ENCODE results near the gene ADAMTSL1.

Gene ADAMTSL1

DNA sequence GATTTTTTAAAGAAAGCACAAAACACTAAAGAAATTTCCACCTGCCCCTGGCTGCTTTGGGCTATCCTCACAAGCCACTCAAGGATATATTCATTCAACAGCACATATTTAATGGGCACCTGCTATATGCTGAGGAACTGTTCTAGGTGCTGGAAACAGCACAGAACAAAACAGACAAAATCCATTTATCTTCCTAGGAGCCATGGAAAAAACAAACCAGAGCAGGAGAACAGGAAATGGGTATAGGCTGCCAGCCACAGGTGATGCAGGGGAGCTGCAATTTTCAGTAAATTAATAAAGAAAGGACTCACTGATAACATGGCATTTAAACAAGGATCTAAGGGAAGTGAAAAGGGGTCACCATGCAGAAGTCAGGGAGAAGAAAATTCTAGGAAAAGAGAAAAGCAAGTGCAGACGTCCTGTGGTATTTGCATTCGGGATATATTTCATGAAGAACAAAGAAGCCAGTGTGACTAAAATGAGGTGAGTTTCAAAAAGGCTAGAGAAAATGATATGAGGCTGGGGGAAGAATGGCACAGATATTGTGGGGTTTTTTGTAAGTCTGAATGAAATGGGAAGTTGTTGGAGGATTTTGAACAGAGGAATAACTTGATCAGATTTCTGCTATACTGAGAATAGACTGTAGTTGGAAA, 152.2 kb downstream of the ADAMTSL1 start:
- Histone ChIP-seq H2AFZ (ENCODE audit: low read depth, low read length, severe bottlenecking) (no peak overlapping the region), H3K9ac (ENCODE audit: low read length) (no peak overlapping the region), H3K9me2 (replicated peaks; ENCODE audit: insufficient read depth, low read length) (no peaks in the 10 kb centered on the region), H3K4me3 (ENCODE audit: insufficient read depth, low read length, poor library complexity, severe bottlenecking) (no peak overlapping the region), H3K9me3 (ENCODE audit: insufficient read depth, low read length) (no peaks in the 10 kb centered on the region), H3K27me3 (ENCODE audit: low read length) (0 out of 2 replicates have a peak, but pooled peaks cover 3% of the 10 kb centered on the region), H4K20me1 (ENCODE audit: low read depth, low read length) (no peaks in the 10 kb centered on the region), H3K36me3 (ENCODE audit: low read length) (no peaks in the 10 kb centered on the region), H3K27ac (ENCODE audit: low read depth, low read length) (no peak overlapping the region), H3K79me2 (ENCODE audit: insufficient read depth, low read length) (no peaks in the 10 kb centered on the region), H3K4me2 (ENCODE audit: low read depth, low read length, poor library complexity, severe bottlenecking) (no peak overlapping the region), H3F3A (ENCODE audit: insufficient read depth) (no peaks in the 10 kb centered on the region)
- TF ChIP-seq EZH2phosphoT487 (conservative IDR thresholded peaks at IDR 0.05; ENCODE audit: low read length) = no peak
- TF ChIP-seq, protein P1, sequence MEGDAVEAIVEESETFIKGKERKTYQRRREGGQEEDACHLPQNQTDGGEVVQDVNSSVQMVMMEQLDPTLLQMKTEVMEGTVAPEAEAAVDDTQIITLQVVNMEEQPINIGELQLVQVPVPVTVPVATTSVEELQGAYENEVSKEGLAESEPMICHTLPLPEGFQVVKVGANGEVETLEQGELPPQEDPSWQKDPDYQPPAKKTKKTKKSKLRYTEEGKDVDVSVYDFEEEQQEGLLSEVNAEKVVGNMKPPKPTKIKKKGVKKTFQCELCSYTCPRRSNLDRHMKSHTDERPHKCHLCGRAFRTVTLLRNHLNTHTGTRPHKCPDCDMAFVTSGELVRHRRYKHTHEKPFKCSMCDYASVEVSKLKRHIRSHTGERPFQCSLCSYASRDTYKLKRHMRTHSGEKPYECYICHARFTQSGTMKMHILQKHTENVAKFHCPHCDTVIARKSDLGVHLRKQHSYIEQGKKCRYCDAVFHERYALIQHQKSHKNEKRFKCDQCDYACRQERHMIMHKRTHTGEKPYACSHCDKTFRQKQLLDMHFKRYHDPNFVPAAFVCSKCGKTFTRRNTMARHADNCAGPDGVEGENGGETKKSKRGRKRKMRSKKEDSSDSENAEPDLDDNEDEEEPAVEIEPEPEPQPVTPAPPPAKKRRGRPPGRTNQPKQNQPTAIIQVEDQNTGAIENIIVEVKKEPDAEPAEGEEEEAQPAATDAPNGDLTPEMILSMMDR (IDR thresholded peaks at IDR 0.05; ENCODE audit: insufficient read depth, low read length, poor library complexity, severe bottlenecking) = no peak

DNA sequence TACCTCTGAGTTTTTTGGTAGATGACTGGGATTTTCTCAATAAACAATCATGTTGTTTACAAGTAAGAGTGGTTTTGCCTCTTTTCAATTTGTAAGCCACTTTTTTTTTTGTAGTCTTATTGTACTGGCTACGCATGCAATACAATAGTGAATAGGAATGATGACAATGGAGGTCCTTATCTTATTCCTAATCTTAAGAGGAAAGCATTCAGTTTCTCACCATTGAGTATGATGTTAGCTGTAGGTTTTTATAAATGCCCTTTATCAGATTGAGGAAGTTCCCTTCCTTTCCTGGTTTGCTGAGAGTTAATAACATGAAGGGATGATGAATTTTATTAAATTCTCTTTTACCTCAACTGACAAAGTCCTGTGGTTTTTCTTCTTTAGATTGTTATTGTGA, 155.2 kb downstream of the ADAMTSL1 start:
- TF ChIP-seq EZH2phosphoT487 (conservative IDR thresholded peaks at IDR 0.05; ENCODE audit: low read length) = no peak
- TF ChIP-seq, protein P1 (IDR thresholded peaks at IDR 0.05; ENCODE audit: insufficient read depth, low read length, poor library complexity, severe bottlenecking) = no peak
- no peaks in the 10 kb centered on the region for H3K36me3 ChIP-seq (ENCODE audit: low read length)
- H3F3A ChIP-seq (ENCODE audit: insufficient read depth) = no peaks in the 10 kb centered on the region

DNA sequence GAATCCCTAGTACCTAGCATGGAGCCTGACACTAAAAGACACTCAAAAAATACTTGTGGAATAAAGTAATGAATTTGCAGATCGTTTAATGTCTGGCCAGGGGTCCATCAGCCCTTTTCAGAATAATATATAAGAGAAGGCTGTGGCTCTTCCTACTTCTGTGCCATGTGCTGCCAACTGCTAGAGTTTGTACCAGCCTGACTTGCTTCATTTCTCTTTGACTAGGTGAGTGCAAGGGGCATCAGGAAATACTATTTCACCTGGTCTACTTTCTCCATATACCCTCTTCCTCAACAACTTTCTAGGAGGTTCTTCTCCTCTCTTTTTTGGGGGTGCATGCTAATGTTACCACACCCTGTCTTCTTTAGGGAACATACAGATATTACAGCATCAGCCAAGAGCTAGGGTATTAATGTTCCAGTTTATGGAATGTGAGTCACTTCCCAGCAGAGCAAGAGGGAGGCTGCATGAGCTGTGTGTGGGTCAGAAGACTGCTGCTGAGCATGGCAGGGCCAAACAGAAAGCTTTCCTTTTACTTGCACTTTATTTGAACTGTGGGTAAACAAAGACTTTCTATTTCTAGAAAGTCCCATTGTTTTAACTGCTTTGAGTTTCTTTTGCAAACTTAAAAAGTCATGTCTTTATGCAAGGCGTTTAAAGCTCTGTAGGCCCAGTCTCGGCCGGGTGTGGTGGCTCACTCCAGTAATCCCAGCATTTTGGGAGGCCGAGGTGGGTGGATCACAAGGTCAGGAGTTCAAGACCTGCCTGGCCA, 158.9 kb downstream of the ADAMTSL1 start:
- H3K79me2 ChIP-seq (ENCODE audit: insufficient read depth, low read length) = no peaks in the 10 kb centered on the region
- H3K4me3 ChIP-seq (ENCODE audit: insufficient read depth, low read length, poor library complexity, severe bottlenecking) = no peak overlapping the region
- H3K27ac ChIP-seq (ENCODE audit: low read depth, low read length) = no peak overlapping the region
- 0 out of 2 replicates have a peak, but pooled peaks cover 3% of the 10 kb centered on the region for H3K27me3 ChIP-seq (ENCODE audit: low read length)
- no peaks in the 10 kb centered on the region for H3F3A ChIP-seq (ENCODE audit: insufficient read depth)
- no peak for TF ChIP-seq EZH2phosphoT487 (conservative IDR thresholded peaks at IDR 0.05; ENCODE audit: low read length)
- TF ChIP-seq, protein P1 (IDR thresholded peaks at IDR 0.05; ENCODE audit: insufficient read depth, low read length, poor library complexity, severe bottlenecking) = no peak
- no peaks in the 10 kb centered on the region for H4K20me1 ChIP-seq (ENCODE audit: low read depth, low read length)
- H3K36me3 ChIP-seq (ENCODE audit: low read length) = no peaks in the 10 kb centered on the region
- no peak overlapping the region for H2AFZ ChIP-seq (ENCODE audit: low read depth, low read length, severe bottlenecking)
- no peak overlapping the region for H3K4me2 ChIP-seq (ENCODE audit: low read depth, low read length, poor library complexity, severe bottlenecking)
- no peak overlapping the region for H3K9ac ChIP-seq (ENCODE audit: low read length)
- H3K9me3 ChIP-seq (ENCODE audit: insufficient read depth, low read length) = no peaks in the 10 kb centered on the region
- H3K9me2 ChIP-seq (replicated peaks; ENCODE audit: insufficient read depth, low read length) = no peaks in the 10 kb centered on the region; the same call in 1 of the 2 replicates

More for the DNA sequence above, 155.2 kb downstream of the ADAMTSL1 start:
- Histone ChIP-seq H3K27ac (ENCODE audit: low read depth, low read length) (no peak overlapping the region), H4K20me1 (ENCODE audit: low read depth, low read length) (no peaks in the 10 kb centered on the region), H2AFZ (ENCODE audit: low read depth, low read length, severe bottlenecking) (no peak overlapping the region), H3K4me2 (ENCODE audit: low read depth, low read length, poor library complexity, severe bottlenecking) (no peak overlapping the region), H3K4me3 (ENCODE audit: insufficient read depth, low read length, poor library complexity, severe bottlenecking) (no peak overlapping the region), H3K79me2 (ENCODE audit: insufficient read depth, low read length) (no peaks in the 10 kb centered on the region), H3K9ac (ENCODE audit: low read length) (no peak overlapping the region), H3K9me2 (replicated peaks; ENCODE audit: insufficient read depth, low read length) (no peaks in the 10 kb centered on the region), H3K27me3 (ENCODE audit: low read length) (0 out of 2 replicates have a peak, but pooled peaks cover 3% of the 10 kb centered on the region), H3K9me3 (ENCODE audit: insufficient read depth, low read length) (no peaks in the 10 kb centered on the region)

Data from SU-DHL-6 (cell line).